Ovary (tissue), 9 donors: ENCODE measurements around the gene ABCA2. TPM values are rescaled to one million over a fixed set of nuclear protein-coding genes. Genes with fewer than 3 reads are reported as not detected.

ENCODE experiments used
- DNase-seq, 5 donors: peaks; one replicate each; pipeline ENCODE4 v3.0.0-alpha.2; 2019 to 2020
- H3K27ac ChIP-seq, 2 donors: fragments of 200-600 bp; one replicate each; pipeline versions ENCODE4 v1.5.1 to v1.8.0; 2019 to 2022
- H3K27me3 ChIP-seq: fragments of 200-600 bp; one replicate; pipeline ENCODE4 v1.8.0; 2022
- H3K36me3 ChIP-seq: fragments of 200-600 bp; sonication (generic); one replicate; pipeline ENCODE4 v1.5.1; 2019
- H3K4me1 ChIP-seq: one replicate; pipeline ENCODE4 v1.8.1; 2013; ENCODE audit warnings: mild to moderate bottlenecking, moderate library complexity; ENCODE audit not compliant: insufficient read depth
- H3K4me3 ChIP-seq: fragments of 200-600 bp; sonication (generic); one replicate; pipeline ENCODE4 v1.5.1; 2017
- H3K9me3 ChIP-seq, 2 donors: fragments of 200-600 bp in 1 of 2; sonication (generic) in 1 of 2; one replicate each; pipeline versions ENCODE4 v1.5.1 to v1.8.1; 2013 to 2019; ENCODE audit warnings: mild to moderate bottlenecking in 1 of 2, moderate library complexity in 1 of 2
- EP300 ChIP-seq: sonication (generic); formaldehyde crosslinking; IDR thresholded peaks from one replicate; pipeline ENCODE4 v1.6.1; 2017; ENCODE audit warnings: antibody characterized with exemption
- POLR2A ChIP-seq: fragments of 450-650 bp; IDR thresholded peaks from one replicate; pipeline ENCODE4 v1.6.1; 2017; ENCODE audit warnings: antibody characterized with exemption, mild to moderate bottlenecking, moderate library complexity
- WGBS, 3 donors: extraction: QIAGEN DNeasy Blood & Tissue Kit in 1 of 3; methylation state at CpG; one replicate each; pipeline versions ENCODE4 v1.1.5 to v1.1.7; 2013 to 2017; 5-methylcytosine and 5-hydroxymethylcytosine counted together
- intact Hi-C, 4 donors: fragments of 100-400 bp; cut with DNase I; formaldehyde crosslinking; loops; one replicate each; pipeline versions ENCODE4 v1.11.0 to v1.15.1; 2022 to 2023
- polyA plus RNA-seq, 2 donors: library from polyadenylated mRNA; stranded (reverse); fragments of 200-250 nt in 1 of 2; fragments of 350-450 nt in 1 of 2; fragmentation: Illumina TruSeq in 1 of 2; extraction: RNeasy Lipid Tissue Mini Kit (QIAGEN cat#74804) in 1 of 2; gene quantifications; one replicate each; pipeline ENCODE4 v1.2.3, GENCODE V29; 2013 to 2014
- total RNA-seq, 7 donors: library from RNA; depleted of rRNA in 2 of 7; stranded (reverse); fragments of >200 nt in 2 of 7; fragmentation: NEBNext Ultra II Directional in 3 of 7; extraction: Animal tissue kit (Norgen Biotek cat#: 25700) in 3 of 7; gene quantifications; one replicate each; pipeline versions ENCODE4 v1.1.0 to v1.2.4, GENCODE V29; 2016 to 2023
- TF ChIP-seq, protein P1 (sequence below), 3 donors: fragments of 450-650 bp in 2 of 3; fragments of 200-600 bp in 1 of 3; IDR thresholded peaks; one replicate each; pipeline versions ENCODE4 v1.5.1 to v1.8.0; 2016 to 2022; ENCODE audit warnings: antibody characterized with exemption in 3 of 3, mild to moderate bottlenecking in 1 of 3
- donor health status: DM: no; HTN: no; CAD: no; lungs with moderate emphysema.
- donor health status: DM: no; HTN: no; CAD: no.
- donor health status: Bipolar disorder and iron deficiency.
- donor health status: DM: yes; HTN: yes; CAD: no.
- donor health status: DM: no; HTN: no; CAD: no.
- donor health status: DM: yes; HTN: yes; CAD: no.

ABCA2 gene
- total and polyA plus RNA-seq, 9 donors, result 2.0 to 26.9 (median 12.3) TPM

GRCh38 chr9:137067860-137068538 is 40.0 kb upstream of the ABCA2 start:
- H3K36me3 ChIP-seq, result no peaks in the 10 kb centered on the region
- H3K4me1 ChIP-seq, result no peaks in the 10 kb centered on the region
- intact Hi-C loops, result loop anchor here in 1 of 4 donors (5.0 kb wide), 1 partner anchor 41 kb away; the partner anchor contains the start of gene ABCA2
- WGBS, 3 donors, result 53 to 61% (median 55%) methylated on average over 11 to 12 of the region's 12 CpGs
- no peak overlapping the region for H3K4me3 ChIP-seq
- no peaks in the 10 kb centered on the region for H3K9me3 ChIP-seq
- no peak for TF ChIP-seq EP300
- TF ChIP-seq, protein P1, sequence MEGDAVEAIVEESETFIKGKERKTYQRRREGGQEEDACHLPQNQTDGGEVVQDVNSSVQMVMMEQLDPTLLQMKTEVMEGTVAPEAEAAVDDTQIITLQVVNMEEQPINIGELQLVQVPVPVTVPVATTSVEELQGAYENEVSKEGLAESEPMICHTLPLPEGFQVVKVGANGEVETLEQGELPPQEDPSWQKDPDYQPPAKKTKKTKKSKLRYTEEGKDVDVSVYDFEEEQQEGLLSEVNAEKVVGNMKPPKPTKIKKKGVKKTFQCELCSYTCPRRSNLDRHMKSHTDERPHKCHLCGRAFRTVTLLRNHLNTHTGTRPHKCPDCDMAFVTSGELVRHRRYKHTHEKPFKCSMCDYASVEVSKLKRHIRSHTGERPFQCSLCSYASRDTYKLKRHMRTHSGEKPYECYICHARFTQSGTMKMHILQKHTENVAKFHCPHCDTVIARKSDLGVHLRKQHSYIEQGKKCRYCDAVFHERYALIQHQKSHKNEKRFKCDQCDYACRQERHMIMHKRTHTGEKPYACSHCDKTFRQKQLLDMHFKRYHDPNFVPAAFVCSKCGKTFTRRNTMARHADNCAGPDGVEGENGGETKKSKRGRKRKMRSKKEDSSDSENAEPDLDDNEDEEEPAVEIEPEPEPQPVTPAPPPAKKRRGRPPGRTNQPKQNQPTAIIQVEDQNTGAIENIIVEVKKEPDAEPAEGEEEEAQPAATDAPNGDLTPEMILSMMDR (IDR thresholded peaks at IDR 0.05), result peak; percentile 35 to 80 (median 79)
- DNase-seq, result peak; percentile 59 to 84 (median 77)
- peaks cover 4% of the 10 kb centered on the region for H3K27me3 ChIP-seq
- H3K27ac ChIP-seq, result no peak overlapping the region

GRCh38 chr9:137066096-137066861 is 38.2 kb upstream of the ABCA2 start:
- WGBS, 3 donors, result 86 to 93% (median 87%) methylated on average over 26 of the region's 26 CpGs
- no peaks in the 10 kb centered on the region for H3K36me3 ChIP-seq

DNA sequence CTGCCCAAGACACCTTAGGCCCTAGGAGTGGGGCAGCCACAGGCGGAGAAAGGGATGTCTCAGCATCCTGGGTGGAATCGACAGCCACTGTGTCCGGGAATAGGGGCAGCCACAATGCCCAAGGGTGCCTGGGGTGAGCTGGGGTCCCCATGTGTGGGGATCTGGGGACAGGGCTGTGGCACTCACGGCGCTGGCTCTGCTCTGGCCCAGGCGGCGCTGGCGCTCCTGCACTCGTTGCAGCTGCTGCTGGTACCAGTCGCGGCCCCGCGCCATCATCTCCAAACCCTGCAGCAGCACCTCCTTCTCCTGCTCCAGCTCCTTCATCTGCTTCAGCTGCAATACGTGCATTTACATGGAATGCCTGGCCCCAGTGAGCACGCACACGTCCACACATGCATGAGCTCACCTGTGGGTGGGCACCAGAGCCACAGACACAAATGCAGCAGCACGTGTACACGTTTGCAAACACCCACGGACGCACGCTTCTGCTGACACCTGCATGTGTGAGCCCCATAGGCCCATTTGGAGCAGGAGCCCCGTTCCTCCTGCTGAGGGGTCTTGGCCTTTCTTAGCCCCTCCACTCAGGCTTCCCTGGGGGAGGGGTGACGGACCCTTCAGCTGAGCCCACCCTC is 37.4 kb upstream of the ABCA2 start:
- intact Hi-C loops, result loop anchor here in 2 of 4 donors (2.0 to 5.0 kb wide), 2 partner anchors 17 to 38 kb away; partner anchors contain the start of gene ABCA2 (in 1 of the 2)
- no peaks in the 10 kb centered on the region for H3K36me3 ChIP-seq
- TF ChIP-seq POLR2A, result no peak
- TF ChIP-seq, protein P1 (IDR thresholded peaks at IDR 0.05), result no peak
- TF ChIP-seq EP300, result no peak
- H3K27ac ChIP-seq, result no peak overlapping the region
- no peak for DNase-seq
- 94 to 95% (median 94%) methylated on average over 23 of the region's 23 CpGs for WGBS, 3 donors
- H3K9me3 ChIP-seq, result no peaks in the 10 kb centered on the region
- H3K4me3 ChIP-seq, result no peak overlapping the region
- H3K27me3 ChIP-seq, result peaks cover 4% of the 10 kb centered on the region
- no peaks in the 10 kb centered on the region for H3K4me1 ChIP-seq

More at GRCh38 chr9:137066096-137066861, 38.2 kb upstream of the ABCA2 start:
- Histone ChIP-seq H3K4me1 (no peaks in the 10 kb centered on the region), H3K9me3 (no peaks in the 10 kb centered on the region), H3K27me3 (peaks cover 4% of the 10 kb centered on the region), H3K4me3 (no peak overlapping the region), H3K27ac (no peak overlapping the region)
- intact Hi-C loops, result loop anchor here in 1 of 4 donors (5.0 kb wide), 1 partner anchor 39 kb away; the partner anchor contains the start of gene ABCA2
- TF ChIP-seq, protein P1 (IDR thresholded peaks at IDR 0.05), result no peak
- TF ChIP-seq EP300, result no peak
- no peak for TF ChIP-seq POLR2A
- no peak for DNase-seq

- Histone ChIP-seq H3K27me3 (peaks cover 4% of the 10 kb centered on the region), H3K9me3 (no peaks in the 10 kb centered on the region), H3K4me3 (no peak overlapping the region), H3K27ac (no peak overlapping the region), H3K36me3 (no peaks in the 10 kb centered on the region), H3K4me1 (no peaks in the 10 kb centered on the region)
- WGBS, 3 donors, result 80 to 83% (median 83%) methylated on average over 12 of the region's 12 CpGs
- DNase-seq, result no peak
- intact Hi-C loops, result loop anchor here in 2 of 4 donors (2.0 to 5.0 kb wide), 2 partner anchors 16 to 38 kb away; partner anchors contain the start of gene ABCA2 (in 1 of the 2)
- TF ChIP-seq EP300, result no peak
- TF ChIP-seq POLR2A, result no peak
- TF ChIP-seq, protein P1 (IDR thresholded peaks at IDR 0.05), result no peak
Measured at GRCh38 chr9:137064880-137065164, 36.8 kb upstream of the ABCA2 start.
